ENCODE measurements around the gene NFKBIE. TPM values are rescaled to one million over a fixed set of nuclear protein-coding genes. Genes with fewer than 3 reads are reported as not detected.

NFKBIE gene
- total and polyA plus RNA-seq, 5 donors: 2.6 to 5.5 (median 4.3) TPM

DNA sequence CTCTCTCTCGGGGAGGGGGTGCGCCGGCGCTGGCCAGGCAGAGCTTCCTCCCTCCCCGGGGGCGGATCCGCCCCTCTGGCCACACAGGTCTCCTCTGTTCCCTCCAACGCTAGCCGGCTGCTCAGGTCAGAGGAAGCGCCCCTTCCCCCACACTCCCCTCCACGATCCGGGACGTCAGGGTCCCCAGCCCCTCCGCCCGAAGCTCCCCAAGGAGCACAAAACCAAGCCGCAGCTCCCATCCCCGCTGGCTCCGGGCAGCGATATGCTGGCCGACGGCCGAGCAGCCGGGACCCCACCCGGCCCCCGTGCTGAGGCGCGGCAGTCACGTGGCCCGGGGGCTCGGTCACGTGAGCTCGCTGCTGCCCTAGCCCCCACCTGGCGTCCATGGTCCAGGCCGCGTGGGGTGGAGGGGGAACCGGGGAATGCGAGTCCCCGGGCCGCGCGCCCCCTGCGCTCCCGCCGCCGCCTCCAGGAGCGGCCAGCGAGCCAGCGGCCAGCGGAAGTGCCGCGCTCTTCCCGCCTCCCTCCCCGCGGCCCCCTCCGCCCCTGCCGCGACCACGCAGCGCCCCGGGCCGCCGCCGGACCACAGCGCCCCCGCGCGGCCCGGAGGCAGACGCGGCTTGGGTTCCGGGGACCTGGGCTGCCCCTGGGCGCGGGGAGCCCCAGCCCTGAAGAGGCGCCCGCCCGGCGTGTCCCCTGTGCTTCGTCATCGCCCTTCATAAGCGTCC, 8.2 kb downstream of the NFKBIE start, which contains the start of gene SLC35B2:
Gene SLC35B2 (minus strand): TSS at position 504 of the 728 bp plus-strand sequence. CDS start 118 bp downstream, at position 386.
- intact Hi-C loops (cut with DNase I): no loop called here
- no peaks in the 10 kb centered on the region for H3K27me3 ChIP-seq (ENCODE audit: control insufficient read depth, insufficient read depth)
- H3K9me3 ChIP-seq (ENCODE audit: control insufficient read depth, low read length): no peaks in the 10 kb centered on the region
- DNase-seq (peak; percentile 80 to 91 (median 88)), ATAC-seq (peak; percentile 70 to 76)
- whole genome bisulfite sequencing: under 1% methylated on average over 80 of the region's 80 CpGs
- H3K27ac ChIP-seq (ENCODE audit: low read length): peak within 1 kb of the TSS; percentile 71
- peak within 1 kb of the TSS; percentile 71 for H3K4me3 ChIP-seq (ENCODE audit: low read length)
- H3K4me1 ChIP-seq (ENCODE audit: control insufficient read depth, insufficient read depth, low read length): peaks cover 7% of the 10 kb centered on the region

GRCh38 chr6:44256775-44257024, 8.7 kb downstream of the NFKBIE start:
- Histone ChIP-seq H3K27ac (ENCODE audit: low read length) (peak overlapping the region; percentile 71), H3K4me1 (ENCODE audit: control insufficient read depth, insufficient read depth, low read length) (peaks cover 7% of the 10 kb centered on the region), H3K4me3 (ENCODE audit: low read length) (peak overlapping the region; percentile 71), H3K27me3 (ENCODE audit: control insufficient read depth, insufficient read depth) (no peaks in the 10 kb centered on the region), H3K9me3 (ENCODE audit: control insufficient read depth, low read length) (no peaks in the 10 kb centered on the region)
- DNase-seq (no peak), ATAC-seq (no peak)
- intact Hi-C loops (cut with DNase I): no loop called here
- under 1% methylated on average over 12 of the region's 12 CpGs for WGBS

- DNase-seq: no peak
- Histone ChIP-seq H3K27ac (ENCODE audit: low read length) (peak overlapping the region; percentile 71), H3K4me1 (ENCODE audit: control insufficient read depth, insufficient read depth, low read length) (peaks cover 7% of the 10 kb centered on the region), H3K4me3 (ENCODE audit: low read length) (peak overlapping the region; percentile 71), H3K9me3 (ENCODE audit: control insufficient read depth, low read length) (no peaks in the 10 kb centered on the region), H3K27me3 (ENCODE audit: control insufficient read depth, insufficient read depth) (no peaks in the 10 kb centered on the region)
- intact Hi-C loops (cut with DNase I): no loop called here
- peak; percentile 1 to 6 for ATAC-seq
- WGBS: 29% methylated on average over 15 of the region's 15 CpGs
Measured at GRCh38 chr6:44255871-44256774, 9.2 kb downstream of the NFKBIE start.

DNA sequence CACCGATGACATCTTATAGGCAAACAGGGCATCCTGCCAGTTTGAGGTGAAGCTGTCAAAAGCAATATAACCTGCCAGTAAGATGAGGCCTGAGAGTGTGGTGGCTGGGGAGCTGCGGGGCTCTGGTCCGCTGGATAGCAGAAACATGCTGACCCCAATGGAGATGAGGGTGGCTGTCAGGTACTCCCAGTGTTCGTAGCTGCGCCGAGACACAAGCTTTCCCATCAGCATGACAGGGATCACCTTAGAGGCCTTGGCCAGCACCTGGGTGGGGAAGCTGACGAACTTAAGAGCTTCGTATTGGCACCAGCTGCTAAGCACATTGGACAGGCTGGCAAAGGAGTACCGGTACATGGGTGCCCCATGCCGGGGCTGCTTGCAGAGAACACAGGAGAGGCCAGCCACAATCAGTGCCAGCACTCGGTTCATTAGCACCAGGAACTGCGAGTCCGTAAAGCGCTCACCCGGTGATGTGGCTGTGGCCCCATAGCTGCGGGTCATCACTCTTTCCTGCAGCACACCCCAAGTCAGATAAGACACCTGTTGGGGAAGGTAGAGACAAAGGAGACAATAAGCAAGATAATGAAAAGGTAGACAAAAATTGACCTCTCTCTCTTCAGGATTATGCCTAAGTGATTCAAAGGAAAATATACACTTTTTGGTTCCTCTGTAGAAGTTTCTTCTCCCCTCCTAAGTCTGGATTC, 10.1 kb downstream of the NFKBIE start:
- Histone ChIP-seq H3K9me3 (ENCODE audit: control insufficient read depth, low read length) (no peaks in the 10 kb centered on the region), H3K27ac (ENCODE audit: low read length) (no peak overlapping the region), H3K4me1 (ENCODE audit: control insufficient read depth, insufficient read depth, low read length) (peaks cover 7% of the 10 kb centered on the region), H3K4me3 (ENCODE audit: low read length) (no peak overlapping the region), H3K27me3 (ENCODE audit: control insufficient read depth, insufficient read depth) (no peaks in the 10 kb centered on the region)
- intact Hi-C loops (cut with DNase I): no loop called here
- WGBS: 67% methylated on average over 16 of the region's 16 CpGs
- ATAC-seq: no peak
- peak in 1 of 3 donors; percentile 49 for DNase-seq

GRCh38 chr6:44254191-44255104, 10.9 kb downstream of the NFKBIE start:
- no peak overlapping the region for H3K4me3 ChIP-seq (ENCODE audit: low read length)
- peak in 1 of 3 donors; percentile 59 for DNase-seq
- intact Hi-C loops (cut with DNase I): no loop called here
- WGBS: 69% methylated on average over 12 of the region's 12 CpGs
- H3K9me3 ChIP-seq (ENCODE audit: control insufficient read depth, low read length): no peaks in the 10 kb centered on the region
- no peak for ATAC-seq
- no peaks in the 10 kb centered on the region for H3K27me3 ChIP-seq (ENCODE audit: control insufficient read depth, insufficient read depth)
- H3K27ac ChIP-seq (ENCODE audit: low read length): no peak overlapping the region
- peaks cover 7% of the 10 kb centered on the region for H3K4me1 ChIP-seq (ENCODE audit: control insufficient read depth, insufficient read depth, low read length)

GRCh38 chr6:44253307-44254101, 11.8 kb downstream of the NFKBIE start:
- DNase-seq: no peak
- no peak for ATAC-seq
- Histone ChIP-seq H3K9me3 (ENCODE audit: control insufficient read depth, low read length) (no peaks in the 10 kb centered on the region), H3K4me3 (ENCODE audit: low read length) (no peak overlapping the region), H3K27me3 (ENCODE audit: control insufficient read depth, insufficient read depth) (no peaks in the 10 kb centered on the region), H3K27ac (ENCODE audit: low read length) (no peak overlapping the region), H3K4me1 (ENCODE audit: control insufficient read depth, insufficient read depth, low read length) (peaks cover 7% of the 10 kb centered on the region)
- WGBS: 66% methylated on average over 10 of the region's 10 CpGs
- intact Hi-C loops (cut with DNase I): no loop called here

DNA sequence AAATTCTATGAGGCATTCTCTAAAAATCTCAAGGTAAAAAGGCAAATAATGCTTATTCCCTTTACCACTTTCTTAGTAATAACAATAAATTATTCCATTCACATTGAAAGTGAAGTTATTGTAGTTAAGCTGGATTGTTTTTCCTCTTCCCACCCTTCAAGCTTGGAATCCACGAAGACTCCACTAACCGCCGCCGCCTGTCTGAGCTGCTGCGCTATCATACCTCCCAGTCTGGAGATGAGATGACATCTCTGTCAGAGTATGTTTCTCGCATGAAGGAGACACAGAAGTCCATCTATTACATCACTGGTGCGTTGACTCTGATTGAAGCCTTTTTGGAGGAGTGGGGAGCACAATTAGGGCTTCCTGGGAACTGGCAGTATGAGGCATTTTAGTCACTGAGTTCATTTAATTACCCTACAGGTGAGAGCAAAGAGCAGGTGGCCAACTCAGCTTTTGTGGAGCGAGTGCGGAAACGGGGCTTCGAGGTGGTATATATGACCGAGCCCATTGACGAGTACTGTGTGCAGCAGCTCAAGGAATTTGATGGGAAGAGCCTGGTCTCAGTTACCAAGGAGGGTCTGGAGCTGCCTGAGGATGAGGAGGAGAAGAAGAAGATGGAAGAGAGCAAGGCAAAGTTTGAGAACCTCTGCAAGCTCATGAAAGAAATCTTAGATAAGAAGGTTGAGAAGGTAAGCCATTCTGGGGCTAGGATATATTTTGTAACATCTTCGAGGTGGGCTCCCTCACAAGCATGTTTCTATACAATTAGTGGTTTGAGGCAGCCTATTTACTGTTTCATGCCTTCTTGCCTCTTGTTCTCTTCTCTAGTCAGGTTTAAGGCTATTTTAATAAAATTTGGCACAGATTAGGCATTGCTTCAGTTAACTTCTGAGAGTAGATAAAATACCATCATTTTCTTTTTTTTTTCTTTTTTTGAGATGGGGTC, 13.5 kb downstream of the NFKBIE start:
- H3K4me3 ChIP-seq (ENCODE audit: low read length): no peak overlapping the region
- H3K27me3 ChIP-seq (ENCODE audit: control insufficient read depth, insufficient read depth): no peaks in the 10 kb centered on the region
- intact Hi-C loops (cut with DNase I): no loop called here
- ATAC-seq: no peak
- no peaks in the 10 kb centered on the region for H3K9me3 ChIP-seq (ENCODE audit: control insufficient read depth, low read length)
- no peak overlapping the region for H3K27ac ChIP-seq (ENCODE audit: low read length)
- no peak for DNase-seq
- H3K4me1 ChIP-seq (ENCODE audit: control insufficient read depth, insufficient read depth, low read length): peaks cover 4% of the 10 kb centered on the region
- 91% methylated on average over 14 of the region's 14 CpGs for WGBS

- no peaks in the 10 kb centered on the region for H3K9me3 ChIP-seq (ENCODE audit: control insufficient read depth, low read length)
- no peak overlapping the region for H3K27ac ChIP-seq (ENCODE audit: low read length)
- H3K4me1 ChIP-seq (ENCODE audit: control insufficient read depth, insufficient read depth, low read length): no peaks in the 10 kb centered on the region
- no peaks in the 10 kb centered on the region for H3K27me3 ChIP-seq (ENCODE audit: control insufficient read depth, insufficient read depth)
- WGBS: 66% methylated on average over 3 of the region's 3 CpGs
- ATAC-seq (no peak), DNase-seq (no peak)
- intact Hi-C loops (cut with DNase I): no loop called here
- no peak overlapping the region for H3K4me3 ChIP-seq (ENCODE audit: low read length)
Measured at GRCh38 chr6:44250718-44251123, 14.6 kb downstream of the NFKBIE start.

DNA sequence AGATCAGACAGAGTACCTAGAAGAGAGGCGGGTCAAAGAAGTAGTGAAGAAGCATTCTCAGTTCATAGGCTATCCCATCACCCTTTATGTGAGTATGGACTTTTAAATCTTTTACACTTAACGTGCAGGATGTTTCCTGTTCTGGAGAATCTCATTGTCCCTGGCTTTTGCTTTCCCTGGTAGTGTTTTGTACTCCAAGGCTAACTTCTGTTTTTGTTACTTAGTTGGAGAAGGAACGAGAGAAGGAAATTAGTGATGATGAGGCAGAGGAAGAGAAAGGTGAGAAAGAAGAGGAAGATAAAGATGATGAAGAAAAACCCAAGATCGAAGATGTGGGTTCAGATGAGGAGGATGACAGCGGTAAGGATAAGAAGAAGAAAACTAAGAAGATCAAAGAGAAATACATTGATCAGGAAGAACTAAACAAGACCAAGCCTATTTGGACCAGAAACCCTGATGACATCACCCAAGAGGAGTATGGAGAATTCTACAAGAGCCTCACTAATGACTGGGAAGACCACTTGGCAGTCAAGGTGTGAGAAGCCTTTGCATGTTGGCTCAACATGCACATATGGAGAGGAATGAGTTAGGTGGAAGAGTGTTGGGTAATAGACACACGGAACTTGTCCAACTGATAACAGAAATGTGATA, 15.2 kb downstream of the NFKBIE start:
- DNase-seq (no peak), ATAC-seq (no peak)
- H3K9me3 ChIP-seq (ENCODE audit: control insufficient read depth, low read length): no peaks in the 10 kb centered on the region
- H3K4me3 ChIP-seq (ENCODE audit: low read length): no peak overlapping the region
- 58% methylated on average over 6 of the region's 6 CpGs for WGBS
- H3K27me3 ChIP-seq (ENCODE audit: control insufficient read depth, insufficient read depth): no peaks in the 10 kb centered on the region
- no peak overlapping the region for H3K27ac ChIP-seq (ENCODE audit: low read length)
- intact Hi-C loops (cut with DNase I): no loop called here
- H3K4me1 ChIP-seq (ENCODE audit: control insufficient read depth, insufficient read depth, low read length): no peaks in the 10 kb centered on the region

Measured in right cardiac atrium (tissue), 5 donors.